GM10266 (cell line): ENCODE measurements around the gene VWC2L.

Experiments used
- DNase-seq: peaks from one replicate; pipeline ENCODE4 v3.0.0; 2012; ENCODE audit errors: extremely low spot score
- CTCF ChIP-seq: IDR thresholded peaks from 2 replicates; pipeline ENCODE4 v1.5.1; 2012; ENCODE audit warnings: mild to moderate bottlenecking, low read depth; ENCODE audit not compliant: control insufficient read depth, insufficient read depth; ENCODE audit errors: missing control alignments

Gene VWC2L

GRCh38 chr2:214601852-214602633 lies 191.2 kb downstream of the VWC2L start:
- no peak for DNase-seq
- no peak for TF ChIP-seq CTCF

- no peak for DNase-seq
- TF ChIP-seq CTCF = no peak
Observed at GRCh38 chr2:214604861-214605260, 194.0 kb downstream of the VWC2L start.

- TF ChIP-seq CTCF = no peak
- no peak for DNase-seq
Observed at GRCh38 chr2:214607051-214607450, 196.2 kb downstream of the VWC2L start.

- no peak for DNase-seq
- TF ChIP-seq CTCF = no peak
Observed at GRCh38 chr2:214611015-214611414, 200.2 kb downstream of the VWC2L start.

- DNase-seq = no peak
- TF ChIP-seq CTCF = no peak
Observed at GRCh38 chr2:214624166-214624760, 213.4 kb downstream of the VWC2L start.

- no peak for TF ChIP-seq CTCF
- DNase-seq = no peak
Observed at GRCh38 chr2:214628091-214628490, 217.2 kb downstream of the VWC2L start.
